IMR-90 (cell line): ENCODE data around the gene FEN1. TPM values are rescaled to one million over a fixed set of nuclear protein-coding genes. Genes with fewer than 3 reads are reported as not detected.

Experiments used
- ATAC-seq: fragments of 200-7000 bp; cut with Tn5 transposase; 2 replicates; pipeline ENCODE4 v1.9.1; 2020; ENCODE audit warnings: low read depth, mild to moderate bottlenecking, moderate library complexity
- BruUV-seq: library from RNA; stranded (reverse); fragments of 400-500 nt; replicated peaks from 2 replicates; lab custom pipeline; 2021; lab: Mats Ljungman, UMichigan
- CTCF ChIA-PET: fragments of 300-600 bp; formaldehyde crosslinking; extraction: SDS; loops from one replicate; lab custom pipeline; 2021; ENCODE audit warnings: antibody characterized with exemption; lab: Yijun Ruan, JAX
- POLR2A ChIA-PET: fragments of 300-600 bp; sonication (Branson Sonifier 250); formaldehyde crosslinking; loops from one replicate; lab custom pipeline; 2022; ENCODE audit warnings: antibody characterized with exemption; ENCODE audit not compliant: unreplicated experiment; lab: Charles Lee
- DNase-seq: peaks from one replicate; pipeline ENCODE4 v3.0.0; 2013
- H2AFZ ChIP-seq: replicated peaks from 2 replicates; pipeline ENCODE3; 2013; ENCODE audit warnings: low read length, mild to moderate bottlenecking; ENCODE audit not compliant: poor library complexity
- H2AK5ac ChIP-seq: 2 replicates; pipeline ENCODE4 v1.6.1; 2013; ENCODE audit warnings: low read depth, low read length, inconsistent platforms
- H2AK9ac ChIP-seq: replicated peaks from 2 replicates; pipeline ENCODE3; 2013; ENCODE audit warnings: mild to moderate bottlenecking, low read depth, low read length, moderate library complexity; ENCODE audit not compliant: poor library complexity
- H2BK120ac ChIP-seq: 2 replicates; pipeline ENCODE4 v1.6.1; 2013; ENCODE audit warnings: low read depth, low read length, inconsistent platforms
- H2BK15ac ChIP-seq: 3 replicates; pipeline ENCODE4 v1.6.1; 2013; ENCODE audit warnings: low read depth, low read length, inconsistent platforms
- H2BK20ac ChIP-seq: 2 replicates; pipeline ENCODE4 v1.6.1; 2013; ENCODE audit warnings: low read depth, mild to moderate bottlenecking, inconsistent platforms, low read length, moderate library complexity
- H2BK5ac ChIP-seq: 2 replicates; pipeline ENCODE4 v1.6.1; 2013; ENCODE audit warnings: mild to moderate bottlenecking, low read depth, low read length, inconsistent platforms; ENCODE audit not compliant: poor library complexity, severe bottlenecking
- H3K14ac ChIP-seq: replicated peaks from 2 replicates; pipeline ENCODE4 v1.6.1; 2013; ENCODE audit warnings: low read depth, low read length, inconsistent platforms
- H3K18ac ChIP-seq: 2 replicates; pipeline ENCODE4 v1.6.1; 2013; ENCODE audit warnings: low read depth, low read length, control low read depth
- H3K23ac ChIP-seq: 2 replicates; pipeline ENCODE4 v1.6.1; 2013; ENCODE audit warnings: low read depth, low read length, inconsistent platforms
- H3K27ac ChIP-seq: 2 replicates; pipeline ENCODE4 v1.5.1; 2013; ENCODE audit warnings: mild to moderate bottlenecking, control low read depth, low read length; ENCODE audit not compliant: insufficient read depth
- H3K27me3 ChIP-seq: 2 replicates; pipeline ENCODE4 v1.6.1; 2013; ENCODE audit warnings: low read length; ENCODE audit not compliant: control insufficient read depth, insufficient read depth
- H3K36me3 ChIP-seq: 2 replicates; pipeline ENCODE4 v1.6.1; 2013; ENCODE audit warnings: low read length, mixed read lengths; ENCODE audit not compliant: control insufficient read depth, insufficient read depth
- H3K4ac ChIP-seq: 2 replicates; pipeline ENCODE4 v1.6.1; 2013; ENCODE audit warnings: low read depth, low read length, inconsistent platforms
- H3K4me1 ChIP-seq: 2 replicates; pipeline ENCODE4 v1.6.1; 2013; ENCODE audit warnings: low read length, mixed read lengths; ENCODE audit not compliant: control insufficient read depth, insufficient read depth
- H3K4me2 ChIP-seq: 2 replicates; pipeline ENCODE4 v1.6.1; 2013; ENCODE audit warnings: low read depth, mild to moderate bottlenecking, control low read depth, low read length, moderate library complexity
- H3K4me3 ChIP-seq: 2 replicates; pipeline ENCODE4 v1.5.1; 2013; ENCODE audit warnings: low read depth, mild to moderate bottlenecking, control low read depth, low read length, moderate library complexity; ENCODE audit not compliant: insufficient read depth
- H3K56ac ChIP-seq: 2 replicates; pipeline ENCODE4 v1.6.1; 2013; ENCODE audit warnings: low read length, inconsistent platforms; ENCODE audit not compliant: insufficient read depth; ENCODE audit errors: extremely low read depth
- H3K79me1 ChIP-seq, 2 experiments: 2 replicates each; pipeline ENCODE4 v1.6.1; 2013; ENCODE audit warnings: low read length in 2 of 2, inconsistent platforms in 1 of 2, low read depth in 1 of 2
- H3K9ac ChIP-seq: 2 replicates; pipeline ENCODE4 v1.6.1; 2013; ENCODE audit warnings: low read depth, low read length, control low read depth
- H3K9me1 ChIP-seq: 2 replicates; pipeline ENCODE4 v1.6.1; 2013; ENCODE audit warnings: low read length, inconsistent platforms; ENCODE audit not compliant: insufficient read depth
- H3K9me3 ChIP-seq: 2 replicates; pipeline ENCODE4 v1.6.1; 2013; ENCODE audit warnings: low read length; ENCODE audit not compliant: control insufficient read depth, insufficient read depth
- H4K20me1 ChIP-seq: 2 replicates; pipeline ENCODE4 v1.6.1; 2013; ENCODE audit warnings: low read length, inconsistent platforms; ENCODE audit not compliant: insufficient read depth
- H4K5ac ChIP-seq: 2 replicates; pipeline ENCODE4 v1.6.1; 2013; ENCODE audit warnings: mild to moderate bottlenecking, low read depth, low read length, control low read depth
- H4K8ac ChIP-seq, 2 experiments: 2 replicates each; pipeline ENCODE4 v1.6.1; 2013; ENCODE audit warnings: low read depth in 2 of 2, low read length in 2 of 2, control low read depth in 1 of 2, inconsistent platforms in 1 of 2
- H4K91ac ChIP-seq: 2 replicates; pipeline ENCODE4 v1.6.1; 2013; ENCODE audit warnings: low read depth, low read length, inconsistent platforms; ENCODE audit not compliant: insufficient read depth
- CHD1 ChIP-seq: IDR thresholded peaks from 2 replicates; pipeline ENCODE4 v1.6.1; 2012; ENCODE audit warnings: low read depth, low read length, improper control_type of control experiment
- MAFK ChIP-seq: IDR thresholded peaks from 2 replicates; pipeline ENCODE4 v1.6.1; 2012; ENCODE audit warnings: low read depth, low read length, improper control_type of control experiment
- MXI1 ChIP-seq: IDR thresholded peaks from 2 replicates; pipeline ENCODE4 v1.6.1; 2012; ENCODE audit warnings: low read depth, mild to moderate bottlenecking, low read length, moderate library complexity, borderline replicate concordance
- SMC3 ChIP-seq: fragments of 150-350 bp; IDR thresholded peaks from 2 replicates; pipeline ENCODE4 v1.6.1; 2016; ENCODE audit warnings: low read depth, mild to moderate bottlenecking, antibody characterized with exemption, low read length, moderate library complexity
- WGBS, 2 experiments: methylation state at CpG; one replicate each; pipeline versions ENCODE4 v1.1.5 to v1.1.7; 2013; ENCODE audit warnings: missing lambda C conversion rate in 2 of 2; ENCODE audit not compliant: insufficient read length in 1 of 2; ENCODE audit errors: extremely low coverage in 2 of 2; 5-methylcytosine and 5-hydroxymethylcytosine counted together
- dilution Hi-C: fragments of 300-500 bp; cut with HindIII; formaldehyde crosslinking; loops from one replicate; pipeline ENCODE4 v1.14.3; 2018; ENCODE audit warnings: low sequenced_read_pairs; ENCODE audit not compliant: unreplicated experiment
- in situ Hi-C: fragments of 300-500 bp; cut with MboI; formaldehyde crosslinking; loops from 3 replicates; pipeline ENCODE4 v1.14.3; 2019; ENCODE audit warnings: low sequenced_read_pairs, inconsistent platforms, mixed read lengths
- intact Hi-C: fragments of 100-400 bp; cut with micrococcal nuclease; formaldehyde crosslinking; loops from 2 replicates; pipeline ENCODE4 v1.10.0; 2022
- polyA plus RNA-seq, 3 experiments: library from polyadenylated mRNA; depleted of rRNA; stranded (reverse); fragments of >200 nt; gene quantifications; 2 replicates each; pipeline ENCODE4 v1.2.3, GENCODE V29; 2012; ENCODE audit warnings: low replicate concordance in 1 of 3
- total RNA-seq: library from RNA; depleted of rRNA; stranded (reverse); fragments of >200 nt; gene quantifications from 2 replicates; pipeline ENCODE4 v1.2.3, GENCODE V29; 2012
- TF ChIP-seq, protein P1 (sequence below): fragments of 150-350 bp; IDR thresholded peaks from 2 replicates; pipeline ENCODE4 v1.6.1; 2016; ENCODE audit warnings: low read depth, mild to moderate bottlenecking, low read length, moderate library complexity, borderline replicate concordance

FEN1 gene
- total and polyA plus RNA-seq, 2 of the 4 experiments (the other 2 are of a cell fraction), result 23.0 to 41.9 TPM

DNA sequence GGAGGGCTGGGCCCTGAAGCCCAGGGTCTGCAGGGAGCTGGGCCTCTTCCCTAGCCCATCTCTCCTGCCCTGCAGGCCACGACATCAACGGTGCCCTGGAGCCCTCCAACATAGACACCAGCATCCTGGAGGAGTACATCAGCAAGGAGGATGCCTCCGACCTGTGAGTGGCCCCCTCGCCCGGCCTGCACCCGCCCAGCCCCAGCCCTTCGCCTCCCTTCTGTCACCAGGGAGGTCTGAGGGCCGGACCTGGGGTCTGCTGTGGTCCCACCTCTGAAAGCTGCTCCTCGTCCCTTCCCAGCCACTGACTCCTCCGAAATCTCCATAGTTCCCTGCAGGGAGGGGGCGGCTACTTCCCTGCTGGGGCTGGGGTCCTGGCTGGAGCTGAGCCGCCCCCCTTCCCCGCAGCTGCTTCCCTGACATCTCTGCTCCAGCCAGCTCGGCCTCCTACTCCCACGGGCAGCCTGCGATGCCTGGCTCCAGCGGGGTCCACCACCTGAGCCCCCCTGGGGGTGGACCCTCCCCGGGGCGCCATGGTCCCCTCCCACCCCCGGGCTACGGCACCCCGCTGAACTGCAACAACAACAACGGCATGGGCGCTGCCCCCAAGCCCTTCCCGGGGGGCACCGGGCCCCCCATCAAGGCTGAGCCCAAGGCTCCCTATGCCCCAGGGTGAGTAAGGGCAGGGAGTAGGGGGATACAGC lies 27.0 kb upstream of the FEN1 start:
- H4K8ac ChIP-seq, result peak overlapping the region in 1 of 2 experiments; percentile 31; a peak in 2 of 4 replicates
- no peak overlapping the region for H2AK9ac ChIP-seq
- H3K36me3 ChIP-seq, result no peaks in the 10 kb centered on the region
- H4K5ac ChIP-seq, result no peak overlapping the region
- H3K27me3 ChIP-seq, result no peaks in the 10 kb centered on the region; the same call in 1 of the 2 replicates
- H3K4me2 ChIP-seq, result no peak overlapping the region
- H3K4ac ChIP-seq, result no peak overlapping the region
- ChIA-PET POLR2A (no interaction called here), CTCF (interaction anchor here (1.0 kb wide), 1 partner anchor 18 kb away, joined by 3 read pairs; no protein-coding TSS in a partner anchor)
- peak overlapping the region; percentile 3 for H2AFZ ChIP-seq
- no peak overlapping the region for H3K23ac ChIP-seq
- H3K18ac ChIP-seq, result no peak overlapping the region
- no peak for ATAC-seq
- H3K9me1 ChIP-seq, result no peaks in the 10 kb centered on the region
- no peak overlapping the region for H3K9ac ChIP-seq
- H2BK20ac ChIP-seq, result no peak overlapping the region
- WGBS, 2 experiments, result 75% methylated on average over 4 of the region's 26 CpGs; no CpG with 5 or more reads in 1 of the 2 experiments
- dilution Hi-C loops, result no loop called here
- in situ Hi-C loops, result no loop called here
- H3K4me1 ChIP-seq, result peaks cover 10% of the 10 kb centered on the region
- H3K56ac ChIP-seq, result no peak overlapping the region
- H3K9me3 ChIP-seq, result no peaks in the 10 kb centered on the region
- H3K14ac ChIP-seq, result no peak overlapping the region
- H3K4me3 ChIP-seq, result no peak overlapping the region
- no peak overlapping the region for H2BK15ac ChIP-seq
- no peaks in the 10 kb centered on the region for H4K20me1 ChIP-seq
- H4K91ac ChIP-seq, result no peak overlapping the region
- TF ChIP-seq, protein P1, sequence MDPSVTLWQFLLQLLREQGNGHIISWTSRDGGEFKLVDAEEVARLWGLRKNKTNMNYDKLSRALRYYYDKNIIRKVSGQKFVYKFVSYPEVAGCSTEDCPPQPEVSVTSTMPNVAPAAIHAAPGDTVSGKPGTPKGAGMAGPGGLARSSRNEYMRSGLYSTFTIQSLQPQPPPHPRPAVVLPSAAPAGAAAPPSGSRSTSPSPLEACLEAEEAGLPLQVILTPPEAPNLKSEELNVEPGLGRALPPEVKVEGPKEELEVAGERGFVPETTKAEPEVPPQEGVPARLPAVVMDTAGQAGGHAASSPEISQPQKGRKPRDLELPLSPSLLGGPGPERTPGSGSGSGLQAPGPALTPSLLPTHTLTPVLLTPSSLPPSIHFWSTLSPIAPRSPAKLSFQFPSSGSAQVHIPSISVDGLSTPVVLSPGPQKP, result no peak
- TF ChIP-seq MAFK (no peak), MXI1 (no peak), CHD1 (no peak), SMC3 (no peak)
- H2AK5ac ChIP-seq, result no peak overlapping the region
- no peak for DNase-seq
- intact Hi-C loops, result no loop called here
- BruUV-seq, result no TSS peak
- no peak overlapping the region for H2BK5ac ChIP-seq
- H3K27ac ChIP-seq, result no peak overlapping the region
- no peaks in the 10 kb centered on the region; a peak in 1 of 4 replicates for H3K79me1 ChIP-seq
- H2BK120ac ChIP-seq, result no peak overlapping the region
